HG02678 (cell line): ENCODE data around the gene MED19.
"Not testable (repeated sequence)": the region's sequence is repeated elsewhere in the genome, so short reads cannot be mapped to it uniquely, and the experiment has no call there.

Experiments
- ATAC-seq: cut with Tn5 transposase; IDR thresholded peaks from one replicate; pipeline ENCODE4 v1.9.1; 2021; ENCODE audit warnings: mild to moderate bottlenecking, moderate library complexity; ENCODE audit not compliant: unreplicated experiment

MED19 gene

DNA sequence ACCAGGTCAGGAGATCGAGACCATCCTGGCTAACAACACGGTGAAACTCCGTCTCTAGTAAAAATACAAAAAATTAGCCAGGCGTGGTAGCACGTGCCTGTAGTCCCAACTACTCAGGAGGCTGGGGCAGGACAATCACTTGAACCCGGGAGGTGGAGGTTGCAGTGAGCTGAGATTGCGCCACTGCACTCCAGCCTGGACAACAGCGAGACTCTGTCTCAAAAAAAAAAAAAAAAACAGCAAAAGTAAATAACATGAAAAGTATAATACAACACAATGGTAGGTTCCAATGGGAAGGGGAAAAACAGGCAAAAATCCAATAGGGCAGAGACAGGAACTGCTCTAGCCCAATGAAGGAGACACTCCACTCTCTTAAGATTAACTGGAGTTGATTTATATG lies 6.6 kb downstream of the MED19 start:
- not testable (repeated sequence) for ATAC-seq

DNA sequence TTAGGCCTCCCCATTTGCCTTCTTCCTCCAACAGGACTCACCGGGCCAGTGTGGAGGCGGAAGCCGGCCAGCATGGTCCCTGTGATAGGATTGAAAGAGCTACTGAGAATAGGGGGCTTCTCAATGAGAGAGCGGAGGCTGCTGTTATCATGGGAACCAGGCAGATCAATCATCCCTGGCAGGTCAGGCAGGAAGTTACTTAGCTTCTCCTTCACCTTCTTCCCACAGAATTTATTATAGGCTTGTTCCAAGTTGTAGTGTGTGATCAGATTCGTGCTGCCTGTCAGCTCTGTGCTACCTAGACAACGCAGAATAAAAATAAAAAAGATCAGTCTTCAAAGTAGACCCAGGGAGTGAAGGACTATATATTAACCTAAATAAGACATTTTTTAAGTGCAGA lies 7.1 kb downstream of the MED19 start:
- no peak for ATAC-seq

DNA sequence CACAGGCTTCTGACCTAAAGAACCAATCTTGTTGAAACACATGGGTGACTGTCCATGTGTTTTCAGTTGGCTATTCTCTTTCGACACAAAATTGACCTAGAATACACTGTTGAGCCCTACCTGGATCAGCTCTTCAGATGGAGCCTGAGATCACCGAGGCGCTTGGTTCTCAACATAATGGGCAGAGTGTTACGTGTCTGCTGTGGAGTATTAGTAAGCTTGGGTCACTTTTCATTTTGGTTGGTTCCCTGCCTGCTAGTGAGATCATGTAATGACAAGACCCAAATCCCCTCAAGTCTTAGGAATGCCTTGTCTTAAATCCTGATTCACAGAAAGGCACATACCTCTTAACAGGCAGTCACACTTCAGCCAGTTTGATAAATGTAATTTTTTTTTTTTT lies 8.7 kb downstream of the MED19 start:
- ATAC-seq = no peak

DNA sequence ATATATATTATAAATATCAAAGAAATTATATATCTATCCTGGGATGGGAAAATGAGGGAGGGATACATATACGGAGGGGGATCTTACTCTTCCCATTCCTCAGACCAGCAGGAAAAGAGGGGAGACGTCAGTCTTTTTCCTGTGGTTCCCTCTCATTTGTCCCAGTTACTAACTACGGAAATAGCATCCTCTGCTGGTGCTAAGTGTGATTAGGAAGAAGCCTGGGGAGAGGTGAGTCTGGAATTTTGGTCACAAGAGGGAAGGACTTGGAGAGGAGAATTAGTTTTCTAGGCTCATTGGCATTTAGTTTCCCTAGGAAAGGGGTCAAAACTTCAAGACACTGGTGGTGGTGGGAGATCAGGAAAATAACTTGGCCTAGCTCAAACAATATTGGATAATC lies 11.6 kb downstream of the MED19 start:
- no peak for ATAC-seq

DNA sequence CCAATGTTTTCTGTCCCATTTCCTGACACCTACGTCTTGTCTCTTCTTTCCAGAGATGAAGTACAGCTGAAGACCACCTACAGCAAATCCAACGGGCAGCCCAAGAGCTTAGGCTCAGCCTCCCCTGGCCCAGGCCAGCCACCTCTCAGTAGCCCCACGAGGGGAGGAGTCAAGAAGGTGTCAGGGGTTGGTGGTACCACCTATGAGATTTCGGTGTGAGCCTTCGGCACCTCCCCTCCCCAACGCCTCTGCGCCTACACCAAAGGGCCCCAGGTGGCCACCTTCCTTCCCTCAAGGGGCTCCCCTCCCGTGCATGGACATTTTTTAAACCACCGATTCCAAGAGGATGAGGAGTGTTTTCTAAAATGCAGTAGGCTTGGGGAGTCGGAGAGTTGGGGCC lies 12.2 kb downstream of the MED19 start:
- ATAC-seq = no peak

DNA sequence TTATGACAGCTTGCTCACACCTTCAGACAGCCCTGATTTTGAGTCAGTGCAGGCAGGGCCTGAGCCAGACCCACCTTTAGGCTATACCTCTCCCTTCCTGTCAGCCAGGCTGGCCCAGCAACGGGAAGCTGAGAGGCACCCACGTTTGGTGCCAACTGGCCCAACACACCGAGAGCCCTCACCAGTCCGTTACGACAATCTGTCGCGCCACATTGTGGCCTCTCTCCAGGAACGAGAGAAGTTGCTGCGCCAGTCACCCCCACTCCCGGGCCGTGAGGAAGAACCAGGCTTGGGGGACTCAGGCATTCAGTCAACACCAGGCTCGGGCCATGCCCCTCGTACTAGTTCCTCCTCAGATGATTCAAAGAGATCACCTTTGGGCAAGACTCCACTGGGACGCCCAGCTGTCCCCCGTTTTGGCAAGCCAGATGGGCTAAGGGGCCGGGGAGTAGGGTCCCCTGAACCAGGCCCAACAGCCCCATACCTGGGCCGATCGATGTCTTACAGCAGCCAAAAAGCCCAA lies 13.1 kb downstream of the MED19 start:
- ATAC-seq = no peak

DNA sequence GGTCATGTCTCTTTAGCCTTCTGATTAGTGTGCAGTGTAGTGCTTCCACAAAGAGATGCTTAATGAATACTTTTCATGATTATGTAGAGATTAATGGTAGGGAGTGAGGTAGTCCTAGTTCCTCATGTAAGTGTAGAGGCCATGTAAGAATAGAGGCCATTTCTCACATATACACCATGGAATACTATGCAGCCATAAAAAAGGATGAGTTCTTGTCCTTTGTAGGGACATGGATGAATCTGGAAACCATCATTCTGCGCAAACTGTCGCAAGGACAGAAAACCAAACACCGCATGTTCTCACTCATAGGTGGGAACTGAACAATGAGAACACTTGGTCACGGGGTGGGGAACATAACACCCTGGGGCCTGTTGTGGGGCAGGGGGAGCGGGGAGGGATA lies 21.5 kb downstream of the MED19 start:
- not testable (repeated sequence) for ATAC-seq

DNA sequence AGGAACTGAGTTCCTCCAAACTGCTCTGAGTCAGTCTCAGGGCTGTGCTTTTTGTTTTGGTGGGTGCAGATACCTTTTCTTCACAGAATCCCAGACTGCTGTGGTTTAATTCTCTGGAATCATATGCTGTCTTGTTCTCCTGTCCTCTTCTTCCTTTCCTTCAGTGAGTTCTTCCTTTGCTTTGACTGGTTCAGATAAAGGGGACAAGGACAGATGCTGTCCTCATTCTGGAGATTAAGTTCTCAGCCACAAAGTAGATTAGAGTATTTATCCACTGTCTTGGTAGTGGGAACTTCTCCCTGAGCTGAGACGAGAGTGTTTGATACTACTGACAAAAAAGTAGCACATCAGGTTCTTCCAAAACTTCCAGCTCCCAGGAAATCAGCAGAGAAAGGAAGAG lies 30.8 kb downstream of the MED19 start:
- ATAC-seq = no peak

DNA sequence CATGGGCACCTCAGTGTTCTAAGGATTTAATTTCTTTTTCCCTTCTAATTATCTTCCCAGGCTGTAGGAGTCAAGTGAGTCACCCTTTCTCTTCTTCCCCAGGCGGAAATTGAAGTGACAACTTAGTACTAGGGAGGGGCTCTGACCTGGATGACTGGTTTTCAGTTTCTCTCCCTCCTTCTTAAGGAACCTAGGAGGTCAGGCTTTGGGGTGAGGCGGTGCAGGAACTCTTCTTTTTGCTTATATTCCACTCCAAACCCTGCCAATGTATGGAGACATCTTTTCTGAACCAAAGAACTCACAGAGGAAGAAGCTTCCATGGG lies 31.5 kb downstream of the MED19 start:
- peak; percentile 18 for ATAC-seq

DNA sequence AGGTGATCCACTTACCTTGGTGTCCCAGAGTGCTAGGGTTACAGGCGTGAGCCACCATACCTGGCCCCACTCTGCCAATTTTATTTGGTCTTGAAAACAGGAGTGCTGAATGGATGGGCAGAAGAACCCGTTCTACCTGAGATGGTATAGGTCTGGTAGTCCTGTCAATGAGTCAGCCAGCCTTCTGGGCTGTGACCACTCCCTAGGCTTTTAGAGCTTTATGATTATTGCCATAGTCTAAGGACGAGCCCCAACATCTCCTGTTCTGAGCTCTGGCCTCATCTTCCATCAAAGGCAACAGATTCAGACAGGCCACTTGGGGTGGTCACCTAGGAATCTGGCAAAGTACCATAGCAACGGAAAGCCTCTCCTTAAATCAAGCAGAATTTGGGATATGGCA lies 32.6 kb downstream of the MED19 start:
- no peak for ATAC-seq

DNA sequence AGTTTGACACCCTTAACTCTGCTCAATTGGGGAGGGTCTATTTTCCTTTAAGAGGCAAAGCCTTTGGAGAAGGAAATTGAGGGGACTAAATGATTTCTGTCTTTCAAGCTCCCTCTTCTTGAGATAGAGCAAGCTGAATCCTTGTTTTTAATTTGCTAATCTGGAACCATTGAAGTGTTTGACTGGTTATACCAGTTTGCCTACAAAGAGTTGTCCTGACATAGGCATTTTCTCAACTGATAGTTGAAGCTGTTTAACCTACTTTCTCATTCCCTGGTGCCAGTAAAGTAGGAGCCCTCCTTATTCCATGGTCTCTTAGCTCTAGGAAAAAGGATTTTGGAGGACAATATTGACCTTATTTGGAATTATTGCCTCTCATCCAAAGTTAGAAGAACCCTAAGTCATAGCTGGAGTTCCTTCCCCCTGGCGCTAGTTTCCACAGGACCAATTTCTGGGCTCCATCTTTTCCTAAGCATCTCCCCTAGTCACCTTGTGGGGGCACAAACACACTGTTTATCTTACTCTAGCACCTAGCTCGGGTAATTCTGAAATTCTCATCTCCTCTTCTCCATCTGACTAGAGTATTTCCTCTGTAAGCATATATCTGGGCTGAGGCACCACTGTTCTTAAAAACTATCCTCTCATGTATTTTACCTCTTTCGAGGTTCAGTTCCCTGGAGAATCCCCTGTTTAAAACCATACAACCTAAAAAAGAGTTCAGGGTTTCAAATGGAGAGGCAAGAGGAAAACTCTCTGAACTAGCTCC lies 36.7 kb downstream of the MED19 start:
- ATAC-seq = no peak

DNA sequence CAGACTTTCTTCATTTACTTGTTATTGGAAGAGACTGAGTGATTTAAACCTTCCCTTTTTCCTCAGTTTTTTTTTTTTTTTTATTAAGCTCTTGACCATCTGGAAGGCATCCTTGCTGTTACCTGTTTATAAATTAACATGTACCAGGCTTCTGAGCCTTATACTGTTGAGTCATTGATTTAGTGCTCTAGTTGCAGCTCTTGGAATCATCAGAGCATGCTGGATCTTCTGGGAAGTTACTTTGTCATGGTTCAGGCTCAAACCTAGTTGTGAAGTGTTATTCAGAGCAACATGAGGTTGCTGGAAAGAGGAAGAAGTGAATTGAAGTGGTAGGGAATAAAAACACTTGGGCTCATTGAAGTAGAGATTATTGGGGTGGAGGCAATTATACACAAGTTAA lies 37.8 kb downstream of the MED19 start:
- no peak for ATAC-seq

DNA sequence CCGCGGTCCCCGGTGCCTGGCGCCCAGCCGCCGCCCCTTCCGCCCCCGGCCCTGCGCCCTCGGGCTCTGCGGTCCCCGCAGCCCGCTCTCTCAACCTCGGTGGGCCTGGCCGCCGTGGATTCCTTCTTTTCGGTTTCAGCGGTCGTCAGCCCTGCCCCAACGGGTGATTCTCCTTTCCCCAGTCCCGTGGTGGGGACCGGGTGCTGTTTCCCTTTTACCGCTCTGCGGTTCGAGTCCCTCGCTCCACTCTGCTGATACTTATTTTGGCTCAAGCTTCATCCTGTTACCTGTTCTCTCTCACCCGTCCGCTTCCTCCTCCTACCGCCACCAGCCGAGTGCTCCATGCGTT lies 43.6 kb downstream of the MED19 start:
- peak; percentile 15 for ATAC-seq

DNA sequence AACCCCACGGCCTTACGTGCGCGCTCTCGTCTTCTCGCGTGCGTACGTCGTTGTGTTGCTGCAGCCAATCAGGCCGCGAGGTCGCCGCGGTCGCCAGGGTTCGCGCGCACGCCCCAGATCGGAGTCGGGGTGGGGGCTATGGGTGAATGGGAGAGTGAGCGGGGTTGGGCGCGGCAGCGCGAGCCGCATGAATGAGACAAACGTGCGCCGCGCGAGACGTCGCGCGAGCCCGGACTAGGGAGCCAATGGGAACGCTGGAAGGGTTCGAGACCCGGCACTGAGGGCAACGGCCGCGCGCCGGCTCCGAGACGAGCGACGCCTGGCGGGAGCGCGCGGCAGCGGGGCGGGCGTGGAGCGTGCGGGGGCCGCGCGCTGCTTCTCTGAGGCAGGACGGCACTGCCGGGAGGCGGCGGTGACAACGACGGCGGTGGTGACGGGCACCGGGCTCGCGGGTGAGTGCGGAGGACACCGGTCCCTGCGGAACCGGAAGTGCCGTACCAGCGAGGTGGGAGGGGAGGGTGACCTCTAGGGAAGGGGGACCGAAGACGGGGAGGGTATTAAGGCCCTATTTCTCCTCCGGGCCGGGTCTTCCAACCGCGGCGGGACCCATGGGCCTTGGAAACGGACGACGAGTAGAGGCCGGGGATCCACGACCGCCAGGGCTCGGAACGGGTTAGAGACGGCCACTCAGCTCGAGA lies 44.1 kb downstream of the MED19 start, which contains the start of gene ZDHHC5:
ZDHHC5 (plus strand) TSS at position 379 of the 698 bp plus-strand sequence. CDS start 4,977 bp downstream, outside the sequence.
- peak; percentile 81 for ATAC-seq

DNA sequence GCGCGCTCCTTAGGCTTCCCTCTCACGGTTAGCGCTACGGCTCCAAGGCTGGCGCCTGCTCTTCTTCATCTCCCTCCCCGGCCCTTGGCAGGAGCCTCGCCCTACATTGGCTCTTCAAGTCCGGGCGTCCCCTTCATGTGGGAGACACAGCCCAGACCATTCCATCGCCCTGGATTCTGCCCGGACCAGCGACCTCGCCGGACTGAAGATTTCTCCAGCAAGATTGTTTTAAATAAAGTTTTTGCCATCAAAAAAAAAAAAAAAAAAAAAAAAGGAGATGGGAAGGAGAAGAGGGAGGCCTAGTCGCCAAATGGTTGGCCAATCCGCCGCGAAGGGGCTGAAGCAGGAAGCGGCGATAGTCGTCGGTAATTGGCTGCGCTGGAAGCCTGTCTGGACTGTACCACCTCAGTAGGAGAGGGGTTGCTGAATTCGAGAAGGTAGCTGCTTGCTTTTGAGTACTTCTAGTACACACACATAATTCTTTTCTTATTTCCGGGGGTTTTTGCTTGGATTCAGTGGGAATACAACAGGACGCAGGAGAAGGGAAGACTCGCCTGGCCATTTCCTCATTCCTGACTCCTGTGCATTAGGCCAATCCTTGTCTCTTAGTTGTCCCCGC lies 44.8 kb downstream of the MED19 start:
- ATAC-seq = peak; percentile 68

DNA sequence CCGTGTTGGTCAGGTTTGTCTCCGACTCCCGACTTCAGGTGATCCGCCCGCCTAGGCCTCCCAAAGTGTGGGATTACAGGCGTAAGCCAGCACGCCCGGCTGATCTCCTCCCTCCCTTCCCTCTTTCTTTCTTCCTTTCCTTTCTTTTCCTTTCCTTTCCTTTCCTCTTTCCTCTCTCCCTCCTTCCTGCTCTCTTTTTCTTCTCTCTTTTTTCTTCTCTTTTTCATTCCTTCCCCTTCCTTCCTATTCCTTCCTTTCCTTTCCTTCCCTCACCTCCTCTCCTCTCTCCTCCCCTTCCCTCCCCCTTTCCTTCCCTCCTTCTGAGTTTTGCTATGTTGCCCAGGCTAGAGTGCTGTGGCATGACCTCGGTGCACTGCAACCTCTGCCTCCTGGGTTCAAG lies 48.0 kb downstream of the MED19 start:
- ATAC-seq = no peak

DNA sequence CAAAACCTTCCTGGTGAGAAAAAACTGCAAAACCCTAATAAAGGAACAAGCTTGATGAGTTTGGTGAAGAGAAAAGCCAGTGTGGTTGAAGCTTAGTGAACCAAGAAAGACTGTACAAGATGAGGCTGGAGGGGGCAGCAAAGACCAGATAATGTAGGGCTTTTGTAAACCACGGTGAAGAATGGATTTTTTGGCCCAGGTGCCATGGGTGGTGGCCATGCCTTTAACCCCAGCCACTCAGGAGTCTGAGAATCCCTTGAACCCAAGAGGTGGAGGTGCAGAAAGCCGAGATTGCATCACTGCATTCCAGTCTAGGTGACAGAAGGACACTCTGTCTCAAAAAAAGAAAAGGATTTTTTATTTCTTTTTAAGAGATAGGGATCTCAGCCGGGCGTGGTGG lies 49.1 kb downstream of the MED19 start:
- no peak for ATAC-seq

DNA sequence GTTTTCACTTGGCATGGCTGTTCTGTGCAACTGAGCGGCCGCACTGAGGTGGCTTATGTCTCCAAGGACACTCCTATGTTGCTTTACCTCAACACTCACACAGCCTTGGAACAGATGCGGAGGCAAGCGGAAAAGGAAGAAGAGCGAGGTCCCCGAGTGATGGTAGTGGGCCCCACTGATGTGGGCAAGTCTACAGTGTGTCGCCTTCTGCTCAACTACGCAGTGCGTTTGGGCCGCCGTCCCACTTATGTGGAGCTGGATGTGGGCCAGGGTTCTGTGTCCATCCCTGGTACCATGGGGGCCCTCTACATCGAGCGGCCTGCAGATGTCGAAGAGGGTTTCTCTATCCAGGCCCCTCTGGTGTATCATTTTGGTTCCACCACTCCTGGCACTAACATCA lies 52.3 kb downstream of the MED19 start:
- no peak for ATAC-seq

DNA sequence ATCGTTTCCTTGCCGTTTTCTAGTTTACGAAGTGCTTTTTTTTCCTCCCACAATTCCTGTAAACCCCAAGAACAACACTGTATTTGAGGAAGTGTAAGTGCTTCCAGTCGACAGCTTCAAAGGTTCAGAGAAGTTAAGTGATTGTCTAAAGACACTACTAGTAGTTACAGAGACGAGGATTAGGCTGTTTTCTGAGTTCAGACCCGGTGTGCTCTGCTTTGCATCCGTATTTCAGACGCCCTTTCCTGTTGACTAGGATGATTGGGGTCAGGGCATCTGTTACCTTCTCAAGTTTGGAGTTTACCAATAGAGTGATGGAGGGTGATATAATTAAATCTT lies 54.0 kb downstream of the MED19 start:
- ATAC-seq = no peak

DNA sequence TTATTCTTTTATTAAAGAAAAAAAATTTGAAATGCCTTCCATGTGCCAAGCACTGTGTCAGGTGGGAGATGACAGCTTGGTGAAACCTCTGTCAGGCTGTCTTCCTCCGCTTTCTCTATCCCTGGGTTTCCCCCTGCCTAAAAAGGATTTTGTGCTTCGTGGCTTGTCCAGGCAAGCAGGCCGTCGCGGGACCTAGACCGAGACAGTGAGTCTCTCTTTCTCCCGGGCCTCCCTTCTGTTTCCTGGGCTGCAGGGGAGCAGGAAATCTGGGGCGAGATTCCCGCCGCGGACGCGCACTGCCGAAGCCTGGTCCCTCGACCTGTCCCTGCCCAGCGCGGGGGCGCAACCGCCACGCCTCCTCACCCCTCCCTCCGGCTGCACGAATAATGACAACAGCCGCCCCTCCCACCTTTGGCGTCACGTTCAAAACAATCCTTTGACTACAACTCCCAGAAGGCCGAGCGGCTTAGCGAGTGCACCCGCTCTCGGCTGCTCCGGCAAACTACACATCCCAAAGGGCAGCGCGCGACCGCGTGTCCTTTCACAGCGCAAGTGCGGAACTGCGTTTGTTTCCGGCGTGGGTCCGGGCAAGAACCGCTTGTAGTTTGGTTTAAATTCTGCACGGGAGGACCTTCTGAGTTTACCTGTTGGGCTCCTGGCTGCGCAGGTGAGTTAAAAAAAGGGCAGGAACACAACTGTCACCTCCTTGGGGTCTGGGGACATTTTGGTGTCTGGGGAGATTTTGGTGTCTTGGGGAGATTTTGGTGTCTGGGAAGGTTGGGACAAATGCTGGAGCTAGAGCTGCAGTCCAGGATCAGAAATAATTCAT lies 54.6 kb downstream of the MED19 start, which contains the start of gene CLP1:
CLP1 (plus strand) TSS at position 569 of the 829 bp plus-strand sequence. CDS start 1,715 bp downstream, outside the sequence.
- ATAC-seq = peak; percentile 99

DNA sequence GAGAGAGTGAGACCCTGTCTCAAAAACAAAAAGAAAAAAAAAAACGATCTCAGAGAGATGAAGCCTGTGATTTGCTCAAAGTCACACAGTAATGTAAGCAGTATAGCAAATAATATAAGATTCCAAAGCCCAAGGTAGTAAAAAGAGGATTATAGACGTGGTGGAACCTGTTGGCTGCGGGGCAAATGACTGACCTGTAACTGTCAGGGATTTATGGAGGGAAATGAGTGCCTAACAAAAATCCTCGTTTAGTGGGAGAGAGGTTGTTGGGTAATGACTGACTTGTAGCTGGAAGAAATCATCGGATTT lies 55.2 kb downstream of the MED19 start:
- no peak for ATAC-seq
